Activated CD8-positive, alpha-beta T cell treated with anti-CD3 and anti-CD28 coated beads for 36 hours (primary cell): ENCODE results near the gene PCDHGA9. TPM values are rescaled to one million over a fixed set of nuclear protein-coding genes. Genes with fewer than 3 reads are reported as not detected.
"Not testable (repeated sequence)": the region's sequence is repeated elsewhere in the genome, so short reads cannot be mapped to it uniquely, and the experiment has no call there.

ENCODE experiments used
- ATAC-seq: fragments of 200-7000 bp; cut with Tn5 transposase; one replicate; pipeline ENCODE4 v1.10.0; 2021; ENCODE audit warnings: mild to moderate bottlenecking, moderate library complexity
- CTCF ChIA-PET: fragments of 350-600 bp; sonication (Branson Sonifier 250); formaldehyde crosslinking; loops from one replicate; lab custom pipeline; 2021; ENCODE audit warnings: antibody characterized with exemption; lab: Charles Lee
- POLR2A ChIA-PET: fragments of 350-600 bp; sonication (Branson Sonifier 250); formaldehyde crosslinking; loops from one replicate; lab custom pipeline; 2021; ENCODE audit warnings: antibody characterized with exemption; lab: Charles Lee
- DNase-seq: peaks from one replicate; pipeline ENCODE4 v3.0.0-alpha.2; 2020
- H3K27ac Mint-ChIP-seq: one replicate; pipeline ENCODE4 v1.8.0; 2021; ENCODE audit warnings: mild to moderate bottlenecking, mixed read lengths
- H3K27me3 Mint-ChIP-seq: one replicate; pipeline ENCODE4 v1.8.0; 2021; ENCODE audit warnings: mixed read lengths
- H3K36me3 Mint-ChIP-seq: one replicate; pipeline ENCODE4 v1.8.0; 2021; ENCODE audit warnings: low read depth, mixed read lengths
- H3K4me1 Mint-ChIP-seq: one replicate; pipeline ENCODE4 v1.8.0; 2021; ENCODE audit warnings: low read depth, mixed read lengths
- H3K4me3 Mint-ChIP-seq: one replicate; pipeline ENCODE4 v1.8.0; 2021; ENCODE audit warnings: mild to moderate bottlenecking, moderate library complexity, mixed read lengths
- H3K9me3 Mint-ChIP-seq: one replicate; pipeline ENCODE4 v1.8.0; 2021; ENCODE audit warnings: mixed read lengths
- intact Hi-C: fragments of 100-400 bp; cut with micrococcal nuclease; formaldehyde crosslinking; loops from one replicate; pipeline ENCODE4 v1.10.0; 2022
- total RNA-seq, 2 experiments: library from RNA; stranded (reverse); gene quantifications; one replicate each; pipeline ENCODE4 v1.2.3, GENCODE V29; 2021
- TF ChIP-seq, protein P1 (sequence below): fragments of 200-600 bp; IDR thresholded peaks from one replicate; pipeline ENCODE4 v1.8.0; 2022; ENCODE audit warnings: antibody characterized with exemption, mild to moderate bottlenecking

PCDHGA9 gene
- total RNA-seq, 2 experiments from 2014 or later: 0.09 TPM; not detected in 1

DNA sequence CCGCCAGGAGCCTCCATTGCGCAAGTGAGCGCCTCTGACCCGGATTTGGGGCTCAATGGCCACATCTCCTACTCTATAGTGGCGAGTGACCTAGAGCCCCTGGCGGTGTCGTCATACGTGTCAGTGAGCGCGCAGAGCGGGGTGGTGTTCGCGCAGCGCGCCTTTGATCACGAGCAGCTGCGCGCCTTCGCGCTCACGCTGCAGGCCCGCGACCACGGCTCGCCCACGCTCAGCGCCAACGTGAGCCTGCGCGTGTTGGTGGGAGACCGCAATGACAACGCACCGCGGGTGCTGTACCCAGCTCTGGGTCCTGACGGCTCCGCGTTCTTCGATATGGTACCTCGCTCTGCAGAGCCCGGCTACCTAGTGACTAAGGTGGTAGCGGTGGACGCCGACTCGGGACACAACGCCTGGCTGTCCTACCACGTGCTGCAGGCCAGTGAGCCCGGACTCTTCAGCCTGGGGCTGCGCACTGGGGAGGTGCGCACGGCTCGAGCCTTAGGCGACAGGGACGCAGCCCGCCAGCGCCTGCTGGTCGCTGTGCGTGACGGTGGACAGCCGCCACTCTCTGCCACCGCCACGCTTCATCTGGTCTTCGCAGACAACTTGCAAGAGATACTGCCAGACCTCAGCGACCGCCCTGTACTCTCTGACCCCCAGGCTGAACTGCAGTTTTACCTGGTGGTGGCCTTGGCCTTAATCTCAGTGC, 7.2 kb downstream of the PCDHGA9 start:
- intact Hi-C loops: loop anchor here (5.0 kb wide), 2 partner anchors 103 to 148 kb away; no protein-coding TSS in a partner anchor
- TF ChIP-seq, protein P1, sequence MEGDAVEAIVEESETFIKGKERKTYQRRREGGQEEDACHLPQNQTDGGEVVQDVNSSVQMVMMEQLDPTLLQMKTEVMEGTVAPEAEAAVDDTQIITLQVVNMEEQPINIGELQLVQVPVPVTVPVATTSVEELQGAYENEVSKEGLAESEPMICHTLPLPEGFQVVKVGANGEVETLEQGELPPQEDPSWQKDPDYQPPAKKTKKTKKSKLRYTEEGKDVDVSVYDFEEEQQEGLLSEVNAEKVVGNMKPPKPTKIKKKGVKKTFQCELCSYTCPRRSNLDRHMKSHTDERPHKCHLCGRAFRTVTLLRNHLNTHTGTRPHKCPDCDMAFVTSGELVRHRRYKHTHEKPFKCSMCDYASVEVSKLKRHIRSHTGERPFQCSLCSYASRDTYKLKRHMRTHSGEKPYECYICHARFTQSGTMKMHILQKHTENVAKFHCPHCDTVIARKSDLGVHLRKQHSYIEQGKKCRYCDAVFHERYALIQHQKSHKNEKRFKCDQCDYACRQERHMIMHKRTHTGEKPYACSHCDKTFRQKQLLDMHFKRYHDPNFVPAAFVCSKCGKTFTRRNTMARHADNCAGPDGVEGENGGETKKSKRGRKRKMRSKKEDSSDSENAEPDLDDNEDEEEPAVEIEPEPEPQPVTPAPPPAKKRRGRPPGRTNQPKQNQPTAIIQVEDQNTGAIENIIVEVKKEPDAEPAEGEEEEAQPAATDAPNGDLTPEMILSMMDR: no peak
- peaks cover 26% of the 10 kb centered on the region for H3K9me3 Mint-ChIP-seq
- H3K27me3 Mint-ChIP-seq: peaks cover 73% of the 10 kb centered on the region
- no peak overlapping the region for H3K27ac Mint-ChIP-seq
- H3K36me3 Mint-ChIP-seq: peaks cover 22% of the 10 kb centered on the region
- CTCF ChIA-PET: no interaction called here
- H3K4me1 Mint-ChIP-seq: peaks cover 8% of the 10 kb centered on the region
- POLR2A ChIA-PET: no interaction called here
- no peak overlapping the region for H3K4me3 Mint-ChIP-seq
- DNase-seq: no peak
- ATAC-seq: no peak

DNA sequence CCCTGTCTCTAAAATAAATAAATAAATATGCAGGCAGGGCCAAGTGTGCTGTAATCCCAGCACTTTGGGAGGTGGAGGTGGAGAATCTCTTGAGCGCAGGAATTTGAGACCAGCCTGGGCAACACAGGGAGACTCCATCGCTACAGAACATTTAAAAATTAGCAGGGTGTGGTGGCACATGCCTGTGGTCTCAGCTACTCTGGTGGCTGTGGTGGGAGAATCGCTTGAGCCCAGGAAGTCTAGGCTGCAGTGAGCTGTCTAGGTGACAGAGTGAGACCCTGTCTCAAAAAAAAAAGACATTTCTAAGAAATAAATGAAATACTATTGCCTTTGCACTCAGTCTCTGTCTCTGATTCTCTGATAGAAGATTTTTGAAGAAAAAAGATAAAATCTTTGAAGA, 9.0 kb downstream of the PCDHGA9 start:
- ChIA-PET POLR2A (no interaction called here), CTCF (interaction anchor here (3.3 to 3.7 kb wide), 2 partner anchors 9 to 100 kb away, joined by 19 to 45 read pairs; partner anchors contain the start of gene PCDHGA9)
- intact Hi-C loops: loop anchor here (5.0 kb wide), 2 partner anchors 101 to 146 kb away; no protein-coding TSS in a partner anchor
- Mint-ChIP-seq H3K4me3 (no peak overlapping the region), H3K36me3 (peaks cover 25% of the 10 kb centered on the region), H3K4me1 (peaks cover 12% of the 10 kb centered on the region), H3K27ac (no peak overlapping the region), H3K27me3 (peaks cover 70% of the 10 kb centered on the region), H3K9me3 (peaks cover 28% of the 10 kb centered on the region)
- TF ChIP-seq, protein P1: no peak
- DNase-seq: no peak
- ATAC-seq: no peak

DNA sequence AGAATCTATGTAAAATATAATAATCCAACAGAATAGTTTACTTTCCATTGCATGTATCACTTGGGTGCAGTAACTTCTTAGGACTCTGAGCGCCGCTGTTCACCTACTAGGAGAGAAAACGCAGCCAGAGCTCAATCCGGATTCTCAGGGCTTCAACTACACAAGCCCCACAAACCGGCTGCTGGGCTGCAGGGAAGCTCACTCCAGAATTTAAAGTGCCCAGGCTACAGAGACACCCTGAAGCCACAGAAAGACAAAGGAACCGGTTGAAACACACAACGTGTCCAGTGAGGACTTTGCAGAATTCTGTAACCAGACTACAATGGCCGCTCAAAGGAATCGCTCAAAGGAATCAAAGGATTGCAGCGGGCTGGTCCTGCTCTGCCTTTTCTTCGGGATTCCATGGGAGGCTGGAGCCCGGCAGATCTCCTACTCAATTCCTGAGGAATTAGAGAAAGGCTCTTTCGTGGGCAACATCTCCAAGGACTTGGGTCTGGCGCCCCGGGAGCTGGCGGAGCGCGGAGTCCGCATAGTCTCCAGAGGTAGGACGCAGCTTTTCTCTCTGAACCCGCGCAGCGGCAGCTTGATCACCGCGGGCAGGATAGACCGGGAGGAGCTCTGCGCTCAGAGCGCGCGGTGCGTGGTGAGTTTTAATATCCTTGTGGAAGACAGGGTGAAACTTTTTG, 10.4 kb downstream of the PCDHGA9 start, which contains the start of gene PCDHGA10:
Gene PCDHGA10 (plus strand): TSS at position 134 of the 686 bp plus-strand sequence. CDS start 189 bp downstream, at position 323.
- CTCF ChIA-PET: interaction anchor here (0.6 to 3.7 kb wide), 41 partner anchors 8 to 571 kb away, joined by 3 to 45 read pairs (median 5); partner anchors contain the start of genes PCDHGA1, PCDHGA11, PCDHGA12 and PCDHGA3

DNA sequence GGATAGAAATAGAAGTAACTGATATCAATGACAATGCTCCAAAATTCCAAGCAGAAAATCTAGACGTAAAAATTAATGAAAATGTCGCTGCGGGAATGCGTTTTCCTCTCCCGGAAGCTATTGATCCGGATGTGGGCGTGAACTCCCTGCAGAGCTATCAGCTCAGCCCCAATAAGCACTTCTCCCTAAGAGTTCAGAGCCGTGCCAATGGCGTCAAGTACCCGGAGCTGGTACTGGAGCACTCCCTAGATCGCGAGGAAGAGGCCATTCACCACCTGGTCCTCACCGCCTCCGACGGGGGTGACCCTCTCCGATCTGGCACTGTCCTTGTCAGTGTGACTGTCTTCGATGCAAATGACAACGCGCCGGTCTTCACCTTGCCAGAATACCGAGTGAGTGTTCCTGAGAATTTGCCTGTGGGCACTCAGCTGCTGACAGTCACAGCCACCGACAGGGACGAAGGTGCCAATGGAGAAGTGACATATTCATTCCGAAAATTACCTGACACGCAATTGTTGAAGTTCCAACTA, 11.0 kb downstream of the PCDHGA9 start:
- DNase-seq (no peak), ATAC-seq (no peak)
- H3K27ac Mint-ChIP-seq: no peak overlapping the region
- TF ChIP-seq, protein P1: no peak
- POLR2A ChIA-PET: no interaction called here
- peaks cover 16% of the 10 kb centered on the region for H3K4me1 Mint-ChIP-seq
- CTCF ChIA-PET: interaction anchor here (0.6 to 3.7 kb wide), 35 partner anchors 8 to 572 kb away, joined by 3 to 45 read pairs (median 5); partner anchors contain the start of genes PCDHGA1, PCDHGA12, PCDHGA3 and PCDHGA4
- peaks cover 31% of the 10 kb centered on the region for H3K9me3 Mint-ChIP-seq
- peaks cover 30% of the 10 kb centered on the region for H3K36me3 Mint-ChIP-seq
- peaks cover 71% of the 10 kb centered on the region for H3K27me3 Mint-ChIP-seq
- intact Hi-C loops: loop anchor here (5.0 kb wide), 2 partner anchors 99 to 144 kb away; no protein-coding TSS in a partner anchor
- peak overlapping the region; percentile 73 for H3K4me3 Mint-ChIP-seq

More for the DNA sequence above, 10.4 kb downstream of the PCDHGA9 start, which contains the start of gene PCDHGA10:
- H3K9me3 Mint-ChIP-seq: peaks cover 28% of the 10 kb centered on the region
- no peak within 1 kb of the TSS for H3K27ac Mint-ChIP-seq
- intact Hi-C loops: loop anchor here (5.0 kb wide), 2 partner anchors 99 to 144 kb away; no protein-coding TSS in a partner anchor
- TF ChIP-seq, protein P1: peak; percentile 79
- peaks cover 69% of the 10 kb centered on the region for H3K27me3 Mint-ChIP-seq
- H3K4me3 Mint-ChIP-seq: peak within 1 kb of the TSS; percentile 73
- ATAC-seq (peak; percentile 78), DNase-seq (peak; percentile 75)
- H3K36me3 Mint-ChIP-seq: peaks cover 26% of the 10 kb centered on the region
- POLR2A ChIA-PET: no interaction called here
- H3K4me1 Mint-ChIP-seq: peaks cover 13% of the 10 kb centered on the region

DNA sequence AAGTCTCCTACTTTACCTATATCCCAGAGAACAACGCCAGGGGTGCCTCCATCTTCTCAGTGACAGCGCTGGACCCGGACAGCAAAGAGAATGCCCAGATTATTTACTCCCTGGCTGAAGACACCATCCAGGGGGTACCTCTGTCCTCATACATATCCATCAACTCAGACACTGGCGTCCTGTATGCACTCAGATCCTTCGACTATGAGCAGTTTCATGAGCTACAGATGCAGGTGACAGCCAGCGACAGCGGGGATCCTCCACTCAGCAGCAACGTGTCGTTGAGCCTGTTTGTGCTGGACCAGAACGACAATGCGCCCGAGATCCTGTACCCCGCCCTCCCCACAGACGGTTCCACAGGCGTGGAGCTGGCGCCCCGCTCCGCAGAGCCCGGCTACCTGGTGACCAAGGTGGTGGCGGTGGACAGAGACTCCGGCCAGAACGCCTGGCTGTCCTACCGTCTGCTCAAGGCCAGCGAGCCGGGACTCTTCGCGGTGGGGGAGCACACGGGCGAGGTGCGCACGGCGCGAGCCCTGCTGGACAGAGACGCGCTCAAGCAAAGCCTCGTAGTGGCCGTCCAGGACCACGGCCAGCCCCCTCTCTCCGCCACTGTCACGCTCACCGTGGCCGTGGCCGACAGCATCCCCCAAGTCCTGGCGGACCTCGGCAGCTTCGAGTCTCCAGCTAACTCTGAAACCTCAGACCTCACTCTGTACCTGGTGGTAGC, 12.1 kb downstream of the PCDHGA9 start:
- CTCF ChIA-PET: interaction anchor here (1.8 to 3.9 kb wide), 8 partner anchors 12 to 149 kb away, joined by 5 to 45 read pairs (median 21); partner anchors contain the start of genes PCDHGA12, PCDHGA8, PCDHGA9 and PCDHGB3
- intact Hi-C loops: loop anchor here (5.0 kb wide), 2 partner anchors 98 to 143 kb away; no protein-coding TSS in a partner anchor

DNA sequence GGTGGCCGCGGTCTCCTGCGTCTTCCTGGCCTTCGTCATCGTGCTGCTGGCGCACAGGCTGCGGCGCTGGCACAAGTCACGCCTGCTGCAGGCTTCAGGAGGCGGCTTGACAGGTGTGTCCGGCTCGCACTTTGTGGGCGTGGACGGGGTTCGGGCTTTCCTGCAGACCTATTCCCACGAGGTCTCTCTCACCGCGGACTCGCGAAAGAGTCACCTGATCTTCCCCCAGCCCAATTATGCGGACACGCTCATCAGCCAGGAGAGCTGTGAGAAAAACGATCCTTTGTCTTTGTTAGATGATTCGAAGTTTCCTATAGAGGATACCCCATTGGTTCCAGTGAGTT, 12.7 kb downstream of the PCDHGA9 start:
- Mint-ChIP-seq H3K4me3 (peak overlapping the region; percentile 32), H3K27me3 (peaks cover 68% of the 10 kb centered on the region), H3K9me3 (peaks cover 31% of the 10 kb centered on the region), H3K36me3 (peaks cover 31% of the 10 kb centered on the region), H3K4me1 (peaks cover 16% of the 10 kb centered on the region)
- ATAC-seq, DNase-seq, POLR2A ChIA-PET, intact Hi-C loops, H3K27ac Mint-ChIP-seq: not testable (repeated sequence)
- CTCF ChIA-PET: interaction anchor here (0.9 to 3.9 kb wide), 5 partner anchors 59 to 148 kb away, joined by 3 to 17 read pairs (median 4); partner anchors contain the start of genes PCDHGA3 and PCDHGB1

More for the DNA sequence above, 12.1 kb downstream of the PCDHGA9 start:
- POLR2A ChIA-PET: interaction anchor here (0.6 kb wide), 1 partner anchor 23 kb away, joined by 3 read pairs; no protein-coding TSS in a partner anchor
- Mint-ChIP-seq H3K4me1 (peaks cover 16% of the 10 kb centered on the region), H3K9me3 (peaks cover 30% of the 10 kb centered on the region), H3K36me3 (peaks cover 32% of the 10 kb centered on the region), H3K27me3 (peaks cover 69% of the 10 kb centered on the region)
- DNase-seq, ATAC-seq, H3K4me3 Mint-ChIP-seq, H3K27ac Mint-ChIP-seq: not testable (repeated sequence)
